ENCODE results near the gene TFCP2L1.

GRCh38 chr2:121234791-121235190 is 50.2 kb downstream of the TFCP2L1 start:
- TF ChIP-seq, protein P1, sequence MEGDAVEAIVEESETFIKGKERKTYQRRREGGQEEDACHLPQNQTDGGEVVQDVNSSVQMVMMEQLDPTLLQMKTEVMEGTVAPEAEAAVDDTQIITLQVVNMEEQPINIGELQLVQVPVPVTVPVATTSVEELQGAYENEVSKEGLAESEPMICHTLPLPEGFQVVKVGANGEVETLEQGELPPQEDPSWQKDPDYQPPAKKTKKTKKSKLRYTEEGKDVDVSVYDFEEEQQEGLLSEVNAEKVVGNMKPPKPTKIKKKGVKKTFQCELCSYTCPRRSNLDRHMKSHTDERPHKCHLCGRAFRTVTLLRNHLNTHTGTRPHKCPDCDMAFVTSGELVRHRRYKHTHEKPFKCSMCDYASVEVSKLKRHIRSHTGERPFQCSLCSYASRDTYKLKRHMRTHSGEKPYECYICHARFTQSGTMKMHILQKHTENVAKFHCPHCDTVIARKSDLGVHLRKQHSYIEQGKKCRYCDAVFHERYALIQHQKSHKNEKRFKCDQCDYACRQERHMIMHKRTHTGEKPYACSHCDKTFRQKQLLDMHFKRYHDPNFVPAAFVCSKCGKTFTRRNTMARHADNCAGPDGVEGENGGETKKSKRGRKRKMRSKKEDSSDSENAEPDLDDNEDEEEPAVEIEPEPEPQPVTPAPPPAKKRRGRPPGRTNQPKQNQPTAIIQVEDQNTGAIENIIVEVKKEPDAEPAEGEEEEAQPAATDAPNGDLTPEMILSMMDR (IDR thresholded peaks at IDR 0.05; ENCODE audit: insufficient read depth, low read length): no peak
- TF ChIP-seq GABPA (IDR thresholded peaks at IDR 0.05; ENCODE audit: low read depth): no peak
